Activated CD4-positive, alpha-beta T cell treated with anti-CD3 and anti-CD28 coated beads, Interleukin-2, amount 50 U/mL, for 4 hours (primary cell): ENCODE measurements around the gene CLPTM1L.
"Not testable (repeated sequence)": the region's sequence is repeated elsewhere in the genome, so short reads cannot be mapped to it uniquely, and the experiment has no call there.

Experiments used
- DNase-seq, 2 experiments: peaks; one replicate each; pipeline ENCODE4 v3.0.0-alpha.2; 2020

CLPTM1L gene

GRCh38 chr5:1359031-1359645 is 14.2 kb upstream of the CLPTM1L start:
- DNase-seq, result no peak

- DNase-seq, result no peak
Observed at GRCh38 chr5:1358726-1359025, 13.8 kb upstream of the CLPTM1L start.

DNA sequence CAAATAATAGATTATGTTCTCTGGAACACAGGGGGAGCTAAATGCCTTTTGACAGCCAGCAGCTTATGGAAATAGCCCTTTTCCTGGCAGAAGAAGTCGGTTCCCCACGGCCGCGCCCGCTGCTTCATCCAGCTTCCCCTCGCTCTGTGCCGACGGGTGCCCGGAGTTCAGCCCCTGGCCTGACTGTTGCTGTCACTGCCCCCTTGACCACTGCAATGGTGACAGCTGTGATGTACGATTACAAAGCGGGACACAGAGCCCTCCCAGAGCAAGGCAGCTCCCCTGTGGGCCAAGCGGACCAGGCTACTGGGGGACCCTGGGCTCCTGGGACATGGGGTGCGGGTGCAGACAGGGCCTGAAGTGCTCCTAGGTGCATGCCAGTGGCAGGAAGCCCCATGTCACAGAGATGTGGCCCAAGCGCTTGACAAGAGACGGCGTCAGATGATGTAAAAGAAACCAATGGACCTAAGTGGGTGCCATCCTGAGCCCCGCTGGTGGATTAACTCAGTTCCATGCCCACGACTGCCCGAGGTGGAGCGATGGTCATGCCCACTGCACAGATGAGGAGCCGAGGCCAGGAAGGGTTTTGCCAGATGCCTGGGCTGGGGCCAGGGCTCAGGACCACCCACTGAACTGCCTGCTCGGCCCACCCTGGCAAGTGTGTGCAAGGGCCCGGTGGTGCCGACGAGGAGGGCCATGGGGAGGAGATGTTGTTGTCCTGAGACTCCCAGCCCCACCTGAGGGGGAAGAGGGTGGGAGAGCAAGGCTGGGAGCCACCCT is 13.2 kb upstream of the CLPTM1L start:
- no peak for DNase-seq

DNA sequence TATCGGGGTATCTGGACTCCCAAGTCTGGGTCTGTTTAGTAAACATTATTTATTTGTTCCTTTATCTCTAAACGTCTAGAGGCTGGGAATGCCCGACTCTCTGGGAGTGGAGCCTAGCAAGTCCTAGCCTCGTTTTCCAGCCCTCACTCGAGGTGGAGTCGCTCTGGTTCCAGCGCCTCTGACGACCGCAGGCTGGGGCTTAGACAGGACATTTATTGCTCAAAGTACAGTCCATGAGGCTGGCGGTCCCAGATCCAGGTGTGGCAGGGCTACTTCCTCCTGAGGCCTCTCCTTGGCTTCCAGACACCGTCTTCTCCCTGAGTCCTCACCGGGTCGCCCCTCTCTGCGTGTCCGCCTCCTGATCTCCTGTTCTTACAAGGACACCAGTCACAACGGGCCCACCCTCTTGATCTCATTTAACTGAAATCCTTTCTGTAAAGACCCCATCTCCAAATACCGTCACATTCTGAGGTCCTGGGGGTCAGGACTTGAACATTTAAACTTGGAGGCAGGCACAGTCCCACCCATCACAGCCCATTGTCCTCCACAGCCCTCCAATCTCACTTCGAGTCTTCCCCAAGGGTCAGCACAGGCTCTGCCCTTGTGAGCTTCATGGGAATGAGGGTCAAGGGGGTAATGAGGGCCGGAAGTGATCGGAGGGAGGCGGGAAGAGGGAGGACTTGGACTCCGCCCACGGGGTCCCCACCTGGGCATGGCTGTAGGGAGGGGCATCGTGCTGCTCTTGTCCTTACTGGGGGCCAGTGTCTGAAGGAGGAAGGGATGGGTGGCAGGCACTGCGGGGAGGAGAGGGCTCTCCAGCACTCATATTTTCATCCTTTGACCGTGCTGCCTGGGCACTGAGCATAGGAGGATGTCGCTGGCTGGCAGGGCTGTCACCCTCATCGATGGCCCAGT is 12.2 kb upstream of the CLPTM1L start:
- no peak for DNase-seq

DNA sequence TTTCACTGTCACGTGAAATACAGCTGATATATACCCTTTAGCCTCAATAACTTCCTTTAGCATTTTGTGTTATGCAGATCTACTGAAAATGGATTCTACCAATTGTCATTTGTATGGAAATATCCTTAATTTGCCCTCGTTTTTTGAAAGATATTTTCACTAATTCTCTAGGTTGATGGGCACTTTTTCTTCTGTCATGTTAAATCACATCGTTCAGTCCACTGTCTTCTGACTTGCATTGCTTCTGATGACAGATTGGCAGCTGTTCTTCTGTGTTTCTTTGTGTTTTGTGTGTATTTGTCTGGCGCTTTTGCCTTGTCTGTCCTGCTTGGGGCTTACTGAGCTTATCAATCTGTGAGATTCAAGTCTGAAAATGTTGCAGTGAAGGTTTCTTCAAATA is 9.7 kb upstream of the CLPTM1L start:
- no peak for DNase-seq

- no peak for DNase-seq
Observed at GRCh38 chr5:1352231-1353219, 7.6 kb upstream of the CLPTM1L start.

DNA sequence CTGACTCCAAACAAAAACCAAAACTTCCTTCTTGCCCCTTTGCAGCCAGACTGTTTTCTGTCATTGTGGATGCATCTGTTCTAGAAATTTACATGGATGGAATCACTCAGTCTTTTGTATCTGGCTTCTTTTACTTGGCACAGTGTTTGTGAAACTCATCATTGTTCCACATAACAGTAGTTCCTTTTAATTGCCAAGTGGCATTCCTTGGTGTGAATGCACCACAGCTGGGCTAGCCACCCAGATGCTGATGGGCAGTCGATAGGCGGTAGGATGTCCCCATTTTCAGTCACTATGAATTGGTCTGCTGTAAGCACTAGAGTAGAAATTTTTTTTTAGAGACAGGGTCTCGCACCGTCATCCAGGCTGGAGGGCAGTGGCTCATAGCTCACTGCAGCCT is 6.3 kb upstream of the CLPTM1L start:
- DNase-seq, result no peak

GRCh38 chr5:1349246-1349645 is 4.3 kb upstream of the CLPTM1L start:
- DNase-seq, result no peak

- no peak for DNase-seq
Observed at GRCh38 chr5:1348986-1349245, 4.0 kb upstream of the CLPTM1L start.

GRCh38 chr5:1347571-1347970 is 2.7 kb upstream of the CLPTM1L start:
- DNase-seq, result no peak

DNA sequence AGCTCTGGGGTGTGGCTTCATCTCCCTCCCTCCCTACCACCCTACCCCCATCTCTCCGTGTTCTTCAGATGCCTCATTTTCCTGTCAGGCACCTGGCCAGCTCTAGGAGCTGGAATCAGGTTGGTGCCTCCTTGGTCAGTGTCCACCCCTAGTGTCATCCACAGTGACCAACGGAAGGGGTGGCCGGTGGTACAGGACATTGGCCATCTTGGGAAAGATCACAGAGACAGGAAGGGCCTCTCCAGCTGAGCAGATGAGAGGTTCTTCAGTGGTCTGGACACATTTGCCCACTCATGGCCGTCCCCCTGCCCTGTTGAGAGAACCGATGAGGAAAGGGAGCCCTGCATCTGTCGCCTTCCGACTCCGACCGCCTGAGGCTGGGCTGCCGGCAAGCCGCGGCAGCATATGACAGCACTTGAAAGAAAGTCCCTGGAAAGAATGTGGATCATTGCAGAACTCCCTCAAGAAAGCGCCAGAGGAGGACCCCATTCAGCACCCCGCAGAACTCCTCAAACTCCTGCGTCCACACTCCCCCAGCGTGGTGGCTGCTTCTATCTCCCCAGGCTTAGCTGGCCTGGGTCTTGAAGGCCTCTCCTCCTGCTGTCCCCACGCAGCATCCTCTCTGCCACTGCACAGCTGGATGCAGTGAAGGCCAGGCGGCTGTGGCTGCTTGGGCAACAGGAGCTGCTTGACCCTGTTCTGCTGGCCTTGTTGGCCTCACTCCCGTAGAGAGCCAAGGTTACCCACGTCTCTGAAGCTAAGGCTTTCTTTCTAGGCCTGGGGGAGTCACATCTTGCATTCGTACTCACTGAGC is 1.9 kb upstream of the CLPTM1L start:
- DNase-seq, result no peak

- no peak for DNase-seq
Observed at GRCh38 chr5:1345876-1346626, 1.2 kb upstream of the CLPTM1L start.

GRCh38 chr5:1343931-1344901 is 683 bp downstream of the CLPTM1L start:
- DNase-seq, result peak; percentile 15 to 18

DNA sequence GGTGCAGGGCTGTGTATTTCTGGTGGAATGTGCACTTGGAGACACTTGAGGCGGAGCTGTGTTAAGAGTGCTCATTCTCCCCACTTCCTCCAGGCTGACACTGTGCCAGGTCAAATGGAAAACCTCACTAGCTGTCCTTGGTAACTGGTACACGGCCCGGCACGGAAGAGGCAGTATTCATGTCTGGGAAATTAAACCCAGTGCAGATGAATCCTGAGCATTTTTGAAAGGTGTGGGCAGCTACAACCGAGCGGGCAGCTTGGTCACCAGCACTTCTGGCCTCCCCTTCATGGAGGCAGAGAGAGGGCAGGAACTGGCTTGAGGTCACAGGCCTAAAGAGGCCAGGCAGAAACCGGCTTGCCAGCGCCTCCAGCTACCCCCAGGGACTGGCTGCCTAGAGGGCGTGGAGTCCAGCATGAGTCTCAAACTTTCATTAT is 1.6 kb downstream of the CLPTM1L start:
- no peak for DNase-seq

- DNase-seq, result not testable (repeated sequence)
Observed at GRCh38 chr5:1342711-1343110, 2.2 kb downstream of the CLPTM1L start.

GRCh38 chr5:1342268-1342667 is 2.6 kb downstream of the CLPTM1L start:
- DNase-seq, result no peak

DNA sequence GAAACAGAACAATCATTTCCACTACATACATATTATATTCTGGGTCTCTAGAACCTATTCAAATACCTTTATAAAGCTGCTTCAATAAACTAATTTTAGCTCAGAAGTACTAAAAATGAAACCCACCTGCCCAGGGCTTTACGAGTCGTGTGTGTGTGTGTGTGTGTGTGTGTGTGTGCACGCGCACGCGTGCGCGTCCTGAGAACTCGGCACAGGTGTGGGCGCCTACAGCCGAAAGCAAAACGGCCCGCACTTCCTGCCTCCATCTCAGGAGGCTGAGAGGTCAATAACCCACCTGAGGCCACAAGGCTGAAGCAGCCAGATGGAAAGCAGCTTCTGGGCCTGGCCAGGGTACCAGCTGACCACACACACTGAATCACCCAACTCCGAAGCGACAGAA is 3.0 kb downstream of the CLPTM1L start:
- DNase-seq, result no peak

GRCh38 chr5:1339818-1340210 is 5.1 kb downstream of the CLPTM1L start:
- DNase-seq, result not testable (repeated sequence)

DNA sequence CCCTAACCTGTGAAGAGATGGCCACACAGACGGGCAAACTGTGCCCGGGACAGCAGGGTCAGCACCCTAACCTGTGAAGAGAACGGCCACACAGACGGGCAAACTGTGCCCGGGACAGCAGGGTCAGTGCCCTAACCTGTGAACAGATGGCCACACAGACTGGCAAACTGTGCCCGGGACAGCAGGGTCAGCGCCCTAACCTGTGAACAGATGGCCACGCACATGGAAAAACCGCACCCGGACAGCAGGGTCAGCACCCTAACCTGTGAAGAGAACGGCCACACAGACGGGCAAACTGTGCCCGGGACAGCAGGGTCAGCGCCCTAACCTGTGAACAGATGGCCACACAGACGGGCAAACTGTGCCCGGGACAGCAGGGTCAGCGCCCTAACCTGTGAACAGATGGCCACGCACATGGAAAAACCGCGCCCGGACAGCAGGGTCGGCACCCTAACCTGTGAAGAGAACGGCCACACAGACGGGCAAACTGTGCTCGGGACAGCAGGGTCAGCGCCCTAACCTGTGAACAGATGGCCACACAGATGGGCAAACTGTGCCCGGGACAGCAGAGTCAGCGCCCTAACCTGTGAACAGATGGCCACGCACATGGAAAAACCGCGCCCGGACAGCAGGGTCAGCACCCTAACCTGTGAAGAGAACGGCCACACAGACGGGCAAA is 5.6 kb downstream of the CLPTM1L start:
- not testable (repeated sequence) for DNase-seq
